ENCODE results near the gene GIPC2.

- TF ChIP-seq ZKSCAN1 (IDR thresholded peaks at IDR 0.05; ENCODE audit: low read depth, low read length) (no peak), DNMT1 (IDR thresholded peaks at IDR 0.05) (no peak), ESRRA (IDR thresholded peaks at IDR 0.05; ENCODE audit: borderline replicate concordance, low read depth) (no peak), ELF4 (CRISPR knock-in tag; IDR thresholded peaks at IDR 0.05) (no peak), PATZ1 (CRISPR knock-in tag; IDR thresholded peaks at IDR 0.05; ENCODE audit: borderline replicate concordance) (no peak), SMAD4 (CRISPR knock-in tag; conservative IDR thresholded peaks at IDR 0.05) (no peak), PRPF4 (IDR thresholded peaks at IDR 0.05; ENCODE audit: insufficient read depth, low read depth, low read length, poor library complexity, severe bottlenecking) (no peak), USF2 (CRISPR knock-in tag; IDR thresholded peaks at IDR 0.05) (no peak), ZNF586 (CRISPR knock-in tag; conservative IDR thresholded peaks at IDR 0.05) (no peak)
Observed at GRCh38 chr1:78007677-78008341, 38.0 kb upstream of the GIPC2 start.

Data from K562 (cell line).